Skeletal muscle cell (primary cell): ENCODE data around the gene C1orf116.
A peak's percentile ranks its signal among the peaks of the same experiment; 100 is the strongest.

Experiments used
- DNase-seq: peaks from one replicate; pipeline ENCODE4 v3.0.0-alpha.2; 2010; ENCODE audit warnings: low read depth
- H3K4me3 ChIP-seq: 2 replicates; pipeline ENCODE4 v1.5.1; 2011; ENCODE audit warnings: low read depth, mild to moderate bottlenecking, control low read depth, low read length, moderate library complexity

C1orf116 gene

GRCh38 chr1:207040181-207040533 lies 7.6 kb upstream of the C1orf116 start:
- no peak for DNase-seq
- H3K4me3 ChIP-seq, result no peak overlapping the region

DNA sequence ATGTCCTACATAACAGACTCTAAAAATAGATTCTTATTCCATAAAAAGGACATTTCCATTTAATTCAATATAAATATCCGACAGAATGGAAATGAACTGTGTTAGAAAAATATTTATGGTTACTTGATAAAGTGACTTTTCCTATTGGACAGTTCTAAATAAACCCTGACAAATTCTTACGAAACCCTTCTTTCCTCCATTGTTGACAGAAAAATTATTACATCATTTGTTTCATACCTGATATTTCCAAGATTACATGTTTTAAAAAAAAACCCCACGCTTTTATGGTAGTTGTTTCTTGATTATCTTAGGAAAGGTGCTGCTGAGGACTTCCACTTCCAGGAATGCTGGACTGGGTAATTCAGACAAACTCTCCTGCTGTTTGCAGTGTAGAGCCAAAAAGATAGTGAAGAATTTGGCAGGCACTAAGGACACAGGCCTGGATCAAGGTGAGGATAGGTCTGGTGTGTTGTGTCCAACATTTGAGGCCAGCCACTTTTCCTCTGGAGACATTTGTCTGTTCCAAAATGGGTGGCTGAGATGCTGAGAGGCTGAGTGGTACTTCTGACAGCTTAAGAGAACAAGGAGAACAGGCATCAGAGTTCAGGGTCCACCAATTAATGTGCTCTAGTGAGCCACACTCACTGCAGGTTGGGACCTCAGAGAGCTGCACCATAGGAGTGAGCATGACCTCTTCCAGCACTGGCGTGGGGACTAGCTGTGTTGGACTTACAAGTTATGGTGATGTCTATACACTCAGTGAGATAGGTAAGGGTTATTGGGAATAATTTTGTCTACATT lies 7.0 kb upstream of the C1orf116 start:
- no peak for DNase-seq
- no peak overlapping the region for H3K4me3 ChIP-seq

- DNase-seq, result no peak
- no peak overlapping the region for H3K4me3 ChIP-seq
Measured at GRCh38 chr1:207036865-207037264, 4.3 kb upstream of the C1orf116 start.

DNA sequence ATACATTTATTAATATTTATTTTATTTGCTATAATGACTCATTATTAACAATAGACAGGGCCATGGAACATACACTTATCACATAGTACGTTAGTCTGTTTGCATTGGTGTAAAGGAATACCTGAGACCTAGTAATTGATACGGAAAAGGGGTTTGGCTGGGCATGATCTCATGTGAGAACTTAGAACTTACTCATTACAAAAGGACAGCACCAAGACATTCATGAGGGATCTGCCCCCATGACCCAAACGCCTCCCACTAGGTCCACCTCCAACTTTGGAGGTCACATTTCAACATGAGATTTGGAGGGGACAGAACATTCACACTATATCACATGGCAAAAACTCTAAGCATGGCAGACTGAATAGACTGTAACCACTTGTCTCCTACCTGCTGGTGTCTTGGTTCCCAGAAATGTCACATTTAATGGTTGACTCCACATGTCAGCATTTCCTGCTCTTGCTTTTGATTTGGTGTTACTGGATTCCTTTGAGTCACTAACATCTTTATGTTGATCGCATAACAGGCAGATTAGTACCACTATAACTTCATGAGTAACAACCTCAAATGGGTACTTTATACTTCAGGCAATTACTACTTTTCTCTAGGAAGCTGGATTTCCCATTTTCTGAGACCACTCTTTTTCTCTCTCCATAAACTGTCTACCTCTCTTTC lies 3.5 kb upstream of the C1orf116 start:
- DNase-seq, result no peak
- no peak overlapping the region for H3K4me3 ChIP-seq

DNA sequence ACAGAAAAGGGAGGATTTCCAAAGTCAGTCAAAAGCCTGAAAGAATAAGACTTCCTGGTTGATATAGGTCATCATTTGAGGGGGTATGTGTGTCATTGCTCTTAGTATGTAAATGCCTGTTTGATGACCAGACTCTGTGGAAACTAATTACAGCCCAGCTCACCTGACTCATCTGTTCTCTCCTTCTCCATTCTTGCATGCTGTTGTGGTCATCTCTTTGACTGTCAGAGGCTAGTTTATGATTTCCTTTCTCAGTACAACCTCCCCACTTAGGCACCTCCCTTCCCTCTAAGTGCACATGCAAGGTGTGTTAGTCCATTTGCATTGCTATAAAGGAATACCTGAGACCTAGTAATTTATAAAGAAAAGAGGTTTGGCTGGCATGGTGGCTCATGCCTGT lies 2.4 kb upstream of the C1orf116 start:
- no peak overlapping the region for H3K4me3 ChIP-seq
- peak; percentile 50 for DNase-seq

DNA sequence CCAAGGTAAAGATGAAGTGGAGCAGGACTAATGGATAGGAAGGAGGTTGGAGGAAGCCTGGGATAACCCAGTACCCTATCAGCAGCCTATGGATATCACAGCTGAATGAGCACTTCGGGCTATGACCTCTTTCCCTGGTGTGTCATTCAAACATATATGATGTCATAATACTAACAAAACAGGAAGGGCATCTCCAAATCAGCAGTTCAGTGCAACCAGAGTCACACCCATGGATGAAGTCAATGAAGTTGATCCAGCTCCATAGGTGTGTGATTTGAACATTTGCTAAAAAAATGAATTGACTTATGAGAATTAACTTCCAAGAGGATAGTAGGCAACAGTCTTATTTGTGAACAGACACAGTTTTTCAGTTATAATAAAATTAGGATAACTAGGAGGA lies 1.7 kb upstream of the C1orf116 start:
- DNase-seq, result no peak

DNA sequence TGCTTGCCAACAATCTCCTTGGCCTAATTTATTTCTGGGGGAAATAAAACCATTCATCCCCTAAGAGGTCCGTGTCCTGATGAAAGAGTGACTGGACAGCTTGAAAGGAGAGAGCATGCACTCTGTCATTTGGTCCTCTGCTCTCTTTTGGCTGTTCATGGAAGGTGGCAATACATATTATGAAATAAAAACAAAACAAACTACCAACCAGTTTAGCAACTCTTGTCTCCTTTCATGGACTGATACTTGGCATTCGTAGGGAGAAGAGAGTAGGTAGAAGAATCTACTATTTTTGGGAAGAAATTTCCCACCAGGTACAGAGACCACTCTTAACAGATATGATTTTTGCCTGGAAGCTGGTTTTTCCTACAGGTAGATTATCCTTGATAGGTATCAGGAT lies 746 bp upstream of the C1orf116 start:
- no peak overlapping the region for H3K4me3 ChIP-seq
- no peak for DNase-seq

More for the DNA sequence above, 1.7 kb upstream of the C1orf116 start:
- no peak overlapping the region for H3K4me3 ChIP-seq

DNA sequence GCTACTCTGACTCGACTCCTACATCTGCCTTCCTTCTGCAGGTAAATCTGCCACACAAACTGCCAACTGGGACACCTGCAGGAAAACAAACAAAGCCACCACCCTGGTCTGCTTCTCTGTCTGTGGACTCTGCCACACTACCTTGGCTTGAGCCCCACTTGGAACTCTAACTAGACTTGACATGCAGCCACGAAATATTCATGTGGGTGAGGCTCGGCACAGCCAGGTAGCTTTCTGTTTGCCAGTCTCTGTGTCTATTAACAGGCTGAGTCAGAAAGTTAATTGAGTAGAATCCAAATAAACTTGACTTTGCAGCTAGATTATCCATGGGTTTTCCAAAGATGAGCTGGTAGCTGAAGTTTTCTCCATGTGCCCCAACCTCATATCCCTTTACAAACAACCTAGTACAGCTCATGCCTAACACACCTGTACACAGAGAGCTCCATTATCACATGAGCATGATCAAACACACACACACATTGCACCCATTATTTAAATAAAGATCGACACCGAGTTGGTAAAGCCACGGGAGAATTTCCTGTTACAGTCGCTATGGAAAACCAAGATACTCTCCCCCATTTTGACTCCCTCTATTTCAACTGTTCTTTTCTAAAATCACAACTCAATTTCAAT lies 808 bp downstream of the C1orf116 start:
- no peak for DNase-seq
- no peak overlapping the region for H3K4me3 ChIP-seq

DNA sequence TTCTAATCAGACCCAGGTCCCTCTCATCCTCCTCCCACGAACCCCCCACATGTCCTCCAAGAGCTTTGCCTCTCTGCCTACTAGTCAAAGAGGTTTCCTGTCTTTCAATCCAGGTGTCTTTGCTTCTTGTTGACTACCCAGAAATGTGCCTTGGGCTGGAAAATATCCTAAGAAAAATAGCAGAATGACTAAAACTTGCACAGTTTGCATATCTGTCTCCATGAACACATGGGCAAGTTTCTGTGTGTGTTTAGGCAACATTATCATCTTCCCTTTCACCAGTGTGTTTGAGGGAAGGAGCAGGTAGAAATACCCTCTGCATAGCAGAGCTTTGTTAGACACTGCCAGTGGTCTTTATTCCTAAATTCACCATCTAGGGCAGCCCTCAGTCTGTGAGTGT lies 1.5 kb downstream of the C1orf116 start:
- no peak overlapping the region for H3K4me3 ChIP-seq
- DNase-seq, result no peak

DNA sequence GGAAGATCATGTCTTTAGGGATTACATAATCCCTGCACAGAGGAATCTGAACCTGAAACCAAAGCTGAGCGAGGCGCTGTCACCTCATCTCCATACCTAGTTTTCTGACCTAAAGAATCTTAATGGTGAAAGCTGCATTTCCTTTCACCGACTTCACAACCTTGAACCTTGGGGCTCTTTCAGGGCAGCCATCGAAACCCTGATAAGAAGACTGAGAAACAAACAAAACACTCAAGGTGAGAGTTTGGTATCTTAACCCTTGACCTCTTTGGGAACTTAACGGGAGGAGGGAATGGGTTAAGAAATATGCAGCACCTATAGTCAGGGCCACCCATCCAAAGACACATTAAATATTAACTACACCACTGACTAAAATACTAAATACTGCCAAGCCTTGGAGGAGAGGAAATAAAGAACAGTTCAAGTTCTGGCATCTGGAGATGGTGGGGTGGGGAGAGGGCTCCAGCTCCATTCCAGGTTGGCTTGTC lies 2.0 kb downstream of the C1orf116 start:
- no peak overlapping the region for H3K4me3 ChIP-seq
- no peak for DNase-seq

GRCh38 chr1:207029701-207030521 lies 2.6 kb downstream of the C1orf116 start:
- no peak for DNase-seq
- no peak overlapping the region for H3K4me3 ChIP-seq

DNA sequence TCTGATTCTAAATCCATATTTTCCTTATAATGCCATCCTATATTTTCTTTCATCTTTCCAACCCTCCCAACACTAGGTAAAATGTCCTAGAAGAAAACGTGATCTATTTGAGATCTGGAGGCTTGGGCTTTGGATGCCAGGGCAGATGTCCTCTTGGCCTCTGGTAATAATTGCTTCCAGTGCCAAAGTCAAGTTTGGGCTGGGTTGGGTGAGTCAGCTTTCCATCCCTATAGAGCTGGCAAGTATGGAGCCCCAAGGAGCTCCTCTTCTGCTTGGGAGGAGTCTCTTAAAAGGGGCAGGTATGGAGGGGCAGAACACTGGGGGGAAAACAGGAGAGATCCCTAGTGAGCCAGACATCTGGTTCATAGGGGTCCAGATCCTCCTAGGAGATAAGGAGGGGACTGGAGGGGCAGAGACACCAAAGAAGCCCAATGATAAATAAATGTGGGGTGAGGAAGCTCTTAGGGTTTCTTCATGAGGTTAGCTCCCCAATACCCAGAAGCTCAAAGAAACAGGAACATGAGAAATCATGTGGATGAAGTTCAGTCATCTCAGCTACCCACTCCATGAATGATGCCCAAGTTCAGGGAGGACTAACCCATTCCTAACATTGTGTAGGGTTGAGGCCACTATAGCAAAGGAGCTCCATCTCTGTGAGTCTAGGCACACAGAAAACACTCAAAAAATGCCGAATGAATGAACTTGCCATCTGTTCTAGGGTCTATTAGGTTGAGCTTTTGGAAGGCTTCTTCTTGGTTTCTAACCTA lies 3.5 kb downstream of the C1orf116 start:
- DNase-seq, result no peak
- no peak overlapping the region for H3K4me3 ChIP-seq

DNA sequence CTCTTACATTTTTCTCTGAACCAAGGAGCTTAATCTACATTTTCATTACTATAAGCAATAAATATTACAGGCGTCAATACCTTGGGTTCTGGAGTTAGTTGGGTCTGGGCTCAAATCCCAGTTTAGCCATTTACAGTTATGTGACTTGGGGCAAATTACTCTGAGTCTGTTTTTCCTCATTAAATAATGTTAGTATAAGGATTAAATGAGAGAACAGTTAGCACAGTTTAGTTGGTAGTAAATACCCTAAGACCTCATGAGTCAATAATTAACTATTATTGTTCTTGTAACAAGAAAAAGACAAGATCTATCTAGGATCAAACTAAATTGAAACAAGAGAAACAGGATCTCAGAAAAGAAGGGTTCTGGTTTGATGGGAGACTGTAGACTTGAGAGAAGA lies 4.6 kb downstream of the C1orf116 start:
- no peak overlapping the region for H3K4me3 ChIP-seq
- no peak for DNase-seq

DNA sequence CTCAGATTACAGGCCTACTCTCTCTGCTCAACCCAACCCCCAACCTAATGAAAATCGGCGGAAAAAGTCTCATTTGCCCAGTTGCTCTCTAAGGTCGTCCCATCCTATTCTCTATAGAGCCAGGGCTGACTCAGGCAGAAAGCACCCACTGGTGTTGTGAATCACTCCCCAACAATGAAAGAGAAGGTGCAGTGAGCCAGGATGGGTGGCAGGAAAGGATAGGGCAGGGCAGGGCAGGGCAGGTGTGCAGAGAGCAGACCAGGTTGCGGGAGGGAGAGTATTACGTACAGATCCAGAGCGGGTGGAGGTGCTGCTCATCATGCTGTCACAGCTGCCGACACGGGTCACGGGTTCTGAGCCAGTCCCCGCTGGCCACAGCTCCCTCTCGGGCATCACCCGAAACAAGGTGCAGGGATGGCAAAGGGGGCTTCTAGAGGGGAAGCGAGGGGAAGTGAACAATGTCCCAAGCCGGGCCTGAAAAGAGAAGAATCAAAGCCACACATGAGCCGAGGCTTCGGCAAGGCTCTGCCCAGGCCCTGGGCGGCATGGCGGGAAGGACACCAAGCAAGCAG lies 5.3 kb downstream of the C1orf116 start:
- no peak overlapping the region for H3K4me3 ChIP-seq
- no peak for DNase-seq

GRCh38 chr1:207026104-207026534 lies 6.4 kb downstream of the C1orf116 start:
- no peak for DNase-seq

GRCh38 chr1:207025146-207025880 lies 7.2 kb downstream of the C1orf116 start:
- no peak for DNase-seq
- H3K4me3 ChIP-seq, result no peak overlapping the region

More at GRCh38 chr1:207026104-207026534, 6.4 kb downstream of the C1orf116 start:
- no peak overlapping the region for H3K4me3 ChIP-seq

- no peak for DNase-seq
- H3K4me3 ChIP-seq, result no peak overlapping the region
Measured at GRCh38 chr1:207024202-207025145, 8.1 kb downstream of the C1orf116 start.
